ENCODE results near the gene NUFIP1.
"Not testable (repeated sequence)": the region's sequence is repeated elsewhere in the genome, so short reads cannot be mapped to it uniquely, and the experiment has no call there.

Gene NUFIP1

DNA sequence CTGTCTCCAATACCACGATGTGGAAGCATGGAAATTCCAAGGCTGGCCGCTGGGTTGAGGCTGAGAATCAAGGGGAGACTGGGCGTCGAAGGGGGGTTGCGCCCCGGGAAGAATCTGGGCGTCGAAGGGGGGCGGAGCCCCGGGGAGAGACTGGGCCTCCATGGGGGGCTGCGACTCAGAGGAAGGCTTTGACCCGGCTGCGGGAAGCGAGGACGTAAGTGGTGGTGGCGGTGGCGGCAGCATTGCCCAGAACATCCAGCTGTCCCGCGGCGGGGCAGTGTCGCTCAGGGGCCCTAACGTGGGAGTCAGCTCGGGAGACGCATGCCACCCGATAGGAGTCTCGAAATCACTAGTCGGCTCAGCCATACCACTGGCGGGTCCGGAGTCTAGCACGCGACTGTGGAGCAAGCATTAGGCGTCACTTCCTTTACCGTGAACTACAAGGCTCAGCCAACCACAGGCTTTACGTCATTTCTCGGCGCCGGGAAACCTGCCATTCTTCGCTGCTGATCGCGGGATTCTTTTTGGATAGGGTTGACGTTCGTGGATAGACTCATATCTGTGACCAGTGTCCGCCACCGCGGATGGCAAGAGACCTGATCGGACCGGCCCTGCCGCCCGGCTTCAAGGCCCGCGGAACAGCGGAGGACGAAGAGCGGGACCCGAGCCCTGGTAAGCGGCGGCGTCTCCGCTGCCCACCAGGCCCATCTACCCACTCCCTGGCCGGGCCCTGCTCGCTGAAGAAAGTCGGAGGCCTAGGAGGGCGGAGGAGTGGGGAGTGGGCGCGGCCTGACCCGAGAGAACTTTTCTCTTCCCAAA is at the start of gene NUFIP1, which contains the start of gene GPALPP1:
Gene NUFIP1, minus strand, starts transcription at position 401 of the 819 bp plus-strand sequence. Its CDS starts 35 bp downstream, at position 366.
Gene GPALPP1, plus strand, starts transcription at position 468 of the 819 bp plus-strand sequence. Its CDS starts 117 bp downstream, at position 585.
- DNase-seq = peak; percentile 96
- no peak for TF ChIP-seq GATA1 (IDR thresholded peaks at IDR 0.05; ENCODE audit: low read depth, low read length)
- TF ChIP-seq POLR2A (IDR thresholded peaks at IDR 0.05; ENCODE audit: low read length) = peak; percentile 85

DNA sequence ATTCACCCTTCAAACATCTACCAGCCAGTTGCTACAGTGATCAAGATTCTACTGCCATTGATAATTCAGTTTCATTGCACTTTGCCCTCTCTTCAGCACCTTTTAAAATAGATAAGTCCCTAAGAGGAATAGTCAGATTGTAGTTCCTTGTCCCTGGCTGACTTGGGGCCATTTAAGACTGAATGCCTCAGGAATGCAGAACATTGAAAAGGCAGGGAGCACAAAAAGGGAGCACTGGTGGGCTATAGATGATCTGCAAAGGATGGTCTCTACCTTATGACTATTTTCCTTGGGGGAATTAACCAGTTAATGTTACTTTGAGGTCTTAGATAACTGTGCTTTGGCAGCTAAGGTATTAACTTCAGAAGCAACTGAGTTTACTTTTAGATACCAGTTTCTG is 46.9 kb upstream of the NUFIP1 start:
- no peak for DNase-seq
- TF ChIP-seq POLR2A (IDR thresholded peaks at IDR 0.05; ENCODE audit: low read length) = no peak

DNA sequence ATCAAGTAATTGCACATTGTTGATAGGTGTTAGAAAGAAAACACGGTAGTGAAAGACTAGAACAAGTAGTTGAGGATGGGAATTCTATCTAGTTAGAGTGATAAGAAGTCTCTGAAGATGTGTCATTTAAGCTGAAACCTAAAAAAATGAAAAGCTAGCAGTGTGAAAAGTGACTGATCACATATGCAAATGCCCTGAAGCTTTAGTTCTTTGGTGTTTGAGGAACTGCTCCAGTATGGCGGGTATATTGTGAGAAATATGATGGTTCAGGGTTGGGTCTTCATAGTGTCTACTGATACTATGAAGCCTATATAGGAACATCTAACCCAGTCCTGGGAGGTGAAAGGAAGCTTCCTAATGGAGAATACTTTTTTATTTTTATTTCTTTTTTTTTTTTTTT is 45.1 kb upstream of the NUFIP1 start:
- DNase-seq = no peak
- TF ChIP-seq POLR2A (IDR thresholded peaks at IDR 0.05; ENCODE audit: low read length) (no peak), GATA1 (IDR thresholded peaks at IDR 0.05; ENCODE audit: low read depth, low read length) (no peak)

DNA sequence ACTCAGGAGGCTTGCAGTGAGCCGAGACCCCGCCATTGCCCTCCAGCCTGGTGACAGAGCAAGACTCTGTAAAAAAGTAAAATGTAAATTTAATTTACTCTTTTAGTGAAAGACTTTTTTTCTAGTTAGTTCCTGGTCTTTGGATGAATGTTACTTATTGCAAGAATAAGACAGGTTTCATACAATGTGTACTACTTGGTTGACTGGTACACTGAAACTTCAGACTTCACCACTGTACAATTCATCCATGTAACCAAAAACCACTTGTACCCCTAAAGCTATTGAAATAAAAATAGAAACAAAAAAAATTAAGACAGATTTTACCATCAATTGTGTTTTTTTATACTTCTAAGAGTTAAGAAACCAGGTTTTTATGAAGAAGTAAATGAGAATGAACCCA is 35.6 kb upstream of the NUFIP1 start:
- DNase-seq = no peak
- TF ChIP-seq POLR2A (IDR thresholded peaks at IDR 0.05; ENCODE audit: low read length) (no peak), GATA1 (IDR thresholded peaks at IDR 0.05; ENCODE audit: low read depth, low read length) (no peak)

DNA sequence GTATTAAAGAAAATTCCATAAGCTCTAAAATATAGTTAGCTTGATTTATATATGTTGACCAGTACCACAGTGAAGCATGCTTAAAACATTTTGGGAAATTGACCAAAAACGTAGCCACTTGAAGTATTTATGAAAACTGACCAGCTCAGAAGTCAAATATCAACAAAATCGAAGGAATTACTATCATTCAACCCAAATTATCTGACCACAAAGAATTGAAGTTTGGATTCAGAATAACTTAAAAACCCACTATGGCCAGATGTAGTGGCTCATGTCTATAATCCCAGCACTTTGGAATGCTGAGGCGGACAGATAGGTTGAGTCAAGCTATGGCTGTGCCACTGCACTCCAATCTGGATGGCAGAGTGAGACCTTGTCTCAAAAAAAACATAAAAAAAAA is 32.0 kb upstream of the NUFIP1 start:
- no peak for DNase-seq
- TF ChIP-seq GATA1 (IDR thresholded peaks at IDR 0.05; ENCODE audit: low read depth, low read length) = no peak
- no peak for TF ChIP-seq POLR2A (IDR thresholded peaks at IDR 0.05; ENCODE audit: low read length)

DNA sequence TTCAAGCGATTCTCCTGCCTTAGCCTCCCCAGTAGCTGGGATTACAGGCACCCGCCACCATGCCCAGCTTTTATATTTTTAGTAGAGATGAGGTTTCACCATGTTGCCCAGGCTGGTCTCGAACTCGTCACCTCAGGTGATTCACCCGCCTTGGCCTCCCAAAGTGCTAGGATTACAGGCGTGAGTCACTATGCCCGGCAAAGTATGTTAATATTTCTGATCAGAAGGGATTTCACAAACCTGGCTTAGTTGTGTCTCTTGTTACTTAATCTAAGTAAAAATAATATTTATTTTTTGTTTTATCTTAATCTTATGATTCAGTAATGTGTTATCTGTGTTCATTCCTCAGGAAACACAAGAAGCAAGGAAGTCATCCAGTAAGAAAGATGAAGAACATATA is 30.7 kb upstream of the NUFIP1 start:
- DNase-seq = not testable (repeated sequence)

DNA sequence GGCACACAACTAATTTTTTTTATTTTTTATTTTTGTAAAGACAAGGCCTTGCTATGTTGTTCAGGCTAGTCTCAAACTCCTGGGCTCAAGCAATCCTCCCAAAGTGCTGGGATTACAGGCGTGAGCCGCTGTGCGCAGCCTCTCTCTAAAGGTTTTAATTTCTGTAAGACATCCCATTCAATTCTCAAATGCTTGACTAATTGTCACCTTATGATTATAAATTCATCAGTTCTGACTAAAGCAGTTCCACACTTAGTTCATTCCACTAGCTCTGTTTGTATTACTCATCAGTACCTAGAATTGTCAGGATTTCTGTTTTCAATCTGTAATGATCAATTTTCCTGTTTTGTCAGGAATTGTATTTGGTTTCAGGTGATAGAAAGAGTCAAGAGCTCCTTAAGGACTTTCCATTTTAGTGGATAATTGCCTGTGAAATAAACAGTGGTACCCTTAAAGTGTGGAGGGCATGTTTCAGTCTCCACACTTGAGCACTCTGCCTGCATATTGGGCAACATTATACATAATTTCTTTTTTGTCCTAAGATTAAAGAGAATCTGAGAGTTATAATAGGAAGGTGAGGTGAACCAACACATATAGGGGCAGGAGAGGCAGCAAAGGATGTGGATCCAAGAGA is 27.6 kb upstream of the NUFIP1 start:
- TF ChIP-seq POLR2A (IDR thresholded peaks at IDR 0.05; ENCODE audit: low read length) = no peak
- TF ChIP-seq GATA1 (IDR thresholded peaks at IDR 0.05; ENCODE audit: low read depth, low read length) = no peak
- DNase-seq = no peak

DNA sequence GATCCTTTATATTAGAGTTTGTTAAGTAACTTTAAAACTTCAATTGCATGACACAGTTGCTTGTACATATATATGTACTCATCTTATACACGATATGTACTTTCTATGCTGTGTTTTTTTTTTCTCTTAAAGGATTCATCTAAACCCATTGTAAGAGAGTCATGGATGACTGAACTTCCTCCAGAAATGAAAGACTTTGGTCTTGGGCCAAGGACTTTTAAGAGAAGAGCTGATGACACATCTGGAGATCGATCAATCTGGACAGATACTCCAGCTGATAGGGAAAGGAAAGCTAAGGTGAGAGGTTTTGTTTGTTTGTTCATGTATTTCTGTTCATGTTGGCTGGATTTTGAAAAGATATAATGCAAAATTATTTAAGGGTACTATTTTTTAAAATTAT is 26.0 kb upstream of the NUFIP1 start:
- TF ChIP-seq GATA1 (IDR thresholded peaks at IDR 0.05; ENCODE audit: low read depth, low read length) (no peak), POLR2A (IDR thresholded peaks at IDR 0.05; ENCODE audit: low read length) (no peak)
- DNase-seq = no peak

DNA sequence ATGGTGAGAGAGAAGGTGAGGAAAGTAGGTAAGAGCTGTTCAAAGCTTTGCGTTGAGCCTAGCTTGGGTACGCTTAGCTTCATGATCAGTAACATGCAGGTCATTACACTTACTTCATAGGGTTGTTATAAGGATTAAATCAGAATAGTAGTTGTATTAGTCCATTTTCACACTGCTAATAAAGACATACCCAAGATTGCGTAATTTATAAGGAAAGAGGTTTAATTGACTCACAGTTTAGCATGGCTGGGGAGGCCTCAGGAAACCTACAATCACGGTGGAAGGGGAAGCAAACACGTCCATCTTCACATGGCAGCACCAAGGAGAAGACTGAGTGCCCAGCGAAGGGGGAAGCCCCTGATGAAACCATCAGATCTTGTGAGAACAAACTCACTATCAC is 21.9 kb upstream of the NUFIP1 start:
- no peak for DNase-seq
- TF ChIP-seq GATA1 (IDR thresholded peaks at IDR 0.05; ENCODE audit: low read depth, low read length) (no peak), POLR2A (IDR thresholded peaks at IDR 0.05; ENCODE audit: low read length) (no peak)

DNA sequence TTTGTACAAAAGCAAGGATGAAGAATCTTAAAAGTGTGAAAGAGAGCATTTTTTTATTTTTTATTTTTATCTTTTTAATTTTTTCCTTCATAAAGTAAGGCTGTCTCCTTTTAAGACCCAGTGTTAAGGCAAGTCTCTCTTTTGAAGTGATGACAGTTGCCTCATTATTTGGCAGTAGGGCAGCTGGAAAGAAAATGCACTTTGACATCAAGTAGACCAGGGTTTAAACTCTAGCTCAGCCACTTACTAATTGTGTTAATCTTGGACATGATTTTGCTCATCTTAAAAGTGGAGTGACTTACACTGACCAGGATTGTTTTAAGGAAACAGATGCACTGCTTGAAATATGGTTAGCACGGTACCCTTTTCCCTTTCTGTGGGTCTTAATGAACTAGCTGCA is 18.6 kb upstream of the NUFIP1 start:
- no peak for TF ChIP-seq GATA1 (IDR thresholded peaks at IDR 0.05; ENCODE audit: low read depth, low read length)
- TF ChIP-seq POLR2A (IDR thresholded peaks at IDR 0.05; ENCODE audit: low read length) = no peak
- DNase-seq = no peak

DNA sequence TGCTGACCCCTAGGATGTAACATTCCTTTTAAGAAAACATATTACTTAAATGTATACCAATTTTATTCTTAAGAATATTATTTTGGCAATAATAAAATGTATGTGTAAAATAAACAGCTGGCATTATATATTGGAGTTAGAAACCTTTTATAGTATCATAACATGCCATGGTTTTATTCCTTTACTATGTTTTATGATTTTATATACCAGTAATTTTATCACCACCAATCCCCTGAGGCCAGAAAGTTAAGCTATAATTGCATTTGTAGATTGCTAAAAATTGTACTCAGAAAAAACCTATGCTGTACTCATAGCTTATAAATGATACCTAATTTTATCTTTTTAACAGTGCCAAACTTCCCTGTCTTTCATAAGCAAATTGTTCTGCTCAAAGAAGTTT is 18.0 kb upstream of the NUFIP1 start:
- TF ChIP-seq GATA1 (IDR thresholded peaks at IDR 0.05; ENCODE audit: low read depth, low read length) = no peak
- no peak for TF ChIP-seq POLR2A (IDR thresholded peaks at IDR 0.05; ENCODE audit: low read length)
- no peak for DNase-seq

DNA sequence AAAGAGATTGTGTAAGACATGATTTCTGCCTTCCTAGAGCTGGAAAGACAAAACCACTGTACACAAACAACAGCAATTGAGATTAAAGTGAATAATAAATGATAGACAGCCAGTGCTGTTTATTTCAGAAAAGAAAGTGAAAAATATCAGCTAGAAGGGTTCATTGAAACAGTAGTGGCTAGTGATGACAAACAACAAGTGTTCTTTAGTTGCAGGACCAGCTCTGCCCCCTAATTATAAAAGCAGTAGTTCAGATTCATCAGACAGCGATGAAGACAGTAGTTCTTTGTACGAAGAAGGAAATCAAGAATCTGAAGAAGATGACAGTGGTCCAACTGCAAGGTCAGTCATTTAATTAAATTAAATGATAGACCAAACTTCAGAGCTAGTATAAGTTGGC is 14.8 kb upstream of the NUFIP1 start:
- TF ChIP-seq GATA1 (IDR thresholded peaks at IDR 0.05; ENCODE audit: low read depth, low read length) = no peak
- no peak for TF ChIP-seq POLR2A (IDR thresholded peaks at IDR 0.05; ENCODE audit: low read length)
- no peak for DNase-seq

DNA sequence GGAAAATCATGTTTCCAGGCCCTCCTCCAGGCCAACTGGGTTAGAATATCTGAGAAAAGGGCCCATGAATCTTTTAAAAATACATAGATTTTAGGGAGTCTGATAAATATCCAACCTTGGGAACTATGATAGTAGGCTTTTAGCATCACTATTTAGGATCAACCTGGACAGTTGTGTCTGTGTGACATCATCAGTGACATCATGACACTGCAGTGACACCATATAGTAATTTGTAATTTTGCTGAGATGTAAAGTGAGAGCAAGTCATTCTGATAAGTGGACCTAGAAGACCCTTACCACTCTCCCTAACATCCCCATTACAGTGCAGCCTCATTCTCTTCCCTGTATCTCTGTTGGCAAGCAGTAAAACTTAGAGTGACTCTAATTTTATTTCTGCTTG is 14.1 kb upstream of the NUFIP1 start:
- TF ChIP-seq GATA1 (IDR thresholded peaks at IDR 0.05; ENCODE audit: low read depth, low read length) = no peak
- no peak for TF ChIP-seq POLR2A (IDR thresholded peaks at IDR 0.05; ENCODE audit: low read length)
- no peak for DNase-seq

DNA sequence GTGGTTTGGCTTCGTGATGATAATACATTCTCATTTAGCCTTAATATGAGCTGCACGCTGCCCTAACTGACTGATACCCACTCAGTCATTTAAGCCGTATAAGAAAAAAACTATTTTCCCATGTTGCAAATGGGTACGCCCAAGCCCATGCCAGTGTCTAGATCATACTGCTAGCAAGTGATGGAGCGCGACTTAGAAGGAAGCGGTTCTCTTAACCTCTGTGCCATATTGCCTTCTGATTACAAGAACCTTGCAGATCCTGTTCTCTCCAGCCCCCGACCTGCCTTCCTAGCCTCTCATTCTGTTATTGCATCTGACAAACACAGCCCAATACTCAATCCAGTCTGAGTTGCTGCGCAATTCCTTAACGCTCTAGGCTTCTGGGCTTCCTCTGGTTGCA is 670 bp upstream of the NUFIP1 start:
- TF ChIP-seq GATA1 (IDR thresholded peaks at IDR 0.05; ENCODE audit: low read depth, low read length) = no peak
- DNase-seq = peak; percentile 60 to 68

DNA sequence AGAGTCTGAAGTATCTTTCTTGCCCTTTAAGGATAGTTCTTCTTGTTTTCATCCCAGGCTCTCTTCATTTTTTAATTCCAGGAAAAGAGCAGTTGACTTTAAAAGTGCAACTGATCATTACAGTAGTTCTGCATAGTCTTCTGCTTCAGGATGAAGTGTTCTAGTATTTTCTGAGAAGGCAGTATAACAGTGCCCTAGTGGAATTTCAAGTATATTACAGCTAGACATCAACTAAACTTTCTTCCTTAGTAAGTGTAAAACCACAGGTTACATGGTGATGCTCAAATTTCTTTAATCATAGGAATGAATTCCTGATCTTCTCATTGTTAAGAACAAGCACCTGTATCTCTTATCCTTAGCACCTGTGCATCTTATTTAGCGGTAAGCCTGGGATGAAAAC is 10.9 kb downstream of the NUFIP1 start:
- no peak for TF ChIP-seq POLR2A (IDR thresholded peaks at IDR 0.05; ENCODE audit: low read length)
- no peak for TF ChIP-seq GATA1 (IDR thresholded peaks at IDR 0.05; ENCODE audit: low read depth, low read length)

More for the DNA sequence above, 10.9 kb downstream of the NUFIP1 start:
- no peak for DNase-seq
